ENCODE measurements around the gene SENP3. TPM values are rescaled to one million over a fixed set of nuclear protein-coding genes. Genes with fewer than 3 reads are reported as not detected.

Gene SENP3
- total and polyA plus RNA-seq, 7 donors = 24.0 to 90.5 (median 40.7) TPM

DNA sequence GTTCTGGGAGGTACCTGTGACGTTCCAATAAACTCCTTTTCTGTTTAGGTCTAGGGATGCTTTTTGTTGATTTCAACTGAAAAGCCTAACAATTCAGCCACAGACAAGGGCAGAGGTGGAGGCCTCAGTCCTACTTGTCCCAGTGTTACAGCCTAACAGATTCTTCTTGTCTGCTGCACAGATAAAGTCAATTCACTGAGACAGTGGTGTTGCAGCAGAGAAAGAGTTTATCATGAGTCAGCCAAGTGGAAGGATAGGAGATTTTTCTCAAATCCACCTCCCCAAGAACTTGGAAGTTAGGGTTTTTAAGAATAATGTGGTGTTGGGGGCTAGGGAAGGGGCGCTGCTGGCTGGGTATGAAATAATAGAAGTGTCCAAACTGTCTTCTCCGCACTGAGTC lies 23.7 kb upstream of the SENP3 start:
- no peaks in the 10 kb centered on the region for H3K4me1 ChIP-seq
- no peak for TF ChIP-seq CTCF (IDR thresholded peaks at IDR 0.05)
- no peaks in the 10 kb centered on the region for H3K36me3 ChIP-seq (ENCODE audit: insufficient read depth in 1 of 2, low read depth in 1 of 2)
- intact Hi-C loops (cut with DNase I) = no loop called here
- no peak overlapping the region for H3K27ac ChIP-seq
- no peaks in the 10 kb centered on the region for H3K27me3 ChIP-seq (ENCODE audit: insufficient read depth in 3 of 3, low read length in 2 of 3)
- ATAC-seq (no peak), DNase-seq (no peak)
- H3K9me3 ChIP-seq = no peaks in the 10 kb centered on the region
- H3K4me3 ChIP-seq = no peak overlapping the region
- WGBS, 3 donors = 72 to 89% (median 81%) methylated on average over 3 of the region's 3 CpGs

GRCh38 chr17:7538891-7539545 lies 22.7 kb upstream of the SENP3 start:
- H3K9me3 ChIP-seq = no peaks in the 10 kb centered on the region
- intact Hi-C loops (cut with DNase I) = no loop called here
- 63 to 71% (median 69%) methylated on average over 11 of the region's 11 CpGs for WGBS, 3 donors
- no peak overlapping the region for H3K27ac ChIP-seq
- DNase-seq (no peak), ATAC-seq (no peak)
- H3K4me1 ChIP-seq = no peaks in the 10 kb centered on the region
- TF ChIP-seq CTCF (IDR thresholded peaks at IDR 0.05) = no peak
- H3K4me3 ChIP-seq = no peak overlapping the region
- no peaks in the 10 kb centered on the region for H3K36me3 ChIP-seq (ENCODE audit: insufficient read depth in 1 of 2, low read depth in 1 of 2)
- H3K27me3 ChIP-seq (ENCODE audit: insufficient read depth in 3 of 3, low read length in 2 of 3) = no peaks in the 10 kb centered on the region

DNA sequence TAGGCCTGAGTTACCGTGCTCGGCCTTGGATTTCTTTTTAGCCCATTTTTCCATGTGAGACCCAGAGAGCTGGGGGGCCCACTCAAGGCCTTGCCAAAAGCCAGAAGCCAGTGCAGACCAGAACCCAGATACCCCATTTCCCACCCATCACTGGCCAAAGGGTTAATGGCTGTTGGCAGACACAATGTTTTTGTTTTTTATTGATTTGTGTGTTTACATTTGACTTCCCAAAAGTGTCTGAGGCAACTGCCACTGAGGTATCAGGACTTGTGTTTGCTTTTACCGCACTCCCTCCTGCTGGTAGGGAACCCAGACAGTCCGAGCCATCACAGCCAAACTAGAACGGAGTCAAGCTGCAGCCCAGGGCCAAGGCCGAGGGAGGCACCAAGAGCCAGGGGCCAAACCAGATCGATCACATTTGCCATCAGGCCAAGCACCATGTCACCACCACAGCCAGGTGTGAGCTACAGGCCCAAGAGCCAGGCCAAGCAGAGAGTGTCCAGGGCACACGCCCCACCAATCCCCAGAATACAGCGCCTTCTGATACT lies 20.6 kb upstream of the SENP3 start:
- H3K27ac ChIP-seq = no peak overlapping the region
- H3K4me1 ChIP-seq = no peaks in the 10 kb centered on the region
- no peaks in the 10 kb centered on the region for H3K27me3 ChIP-seq (ENCODE audit: insufficient read depth in 3 of 3, low read length in 2 of 3)
- no peak for TF ChIP-seq CTCF (IDR thresholded peaks at IDR 0.05)
- ATAC-seq (no peak), DNase-seq (no peak)
- H3K9me3 ChIP-seq = no peaks in the 10 kb centered on the region
- intact Hi-C loops (cut with DNase I) = no loop called here
- 90 to 94% (median 94%) methylated on average over 9 of the region's 9 CpGs for WGBS, 3 donors
- H3K36me3 ChIP-seq (ENCODE audit: insufficient read depth in 1 of 2, low read depth in 1 of 2) = no peaks in the 10 kb centered on the region
- no peak overlapping the region for H3K4me3 ChIP-seq

GRCh38 chr17:7544911-7545310 lies 16.8 kb upstream of the SENP3 start:
- intact Hi-C loops (cut with DNase I) = no loop called here
- H3K4me3 ChIP-seq = no peak overlapping the region
- TF ChIP-seq CTCF (IDR thresholded peaks at IDR 0.05) = no peak
- WGBS, 3 donors = 49 to 60% (median 54%) methylated on average over 6 of the region's 6 CpGs
- DNase-seq (no peak), ATAC-seq (no peak)
- H3K27ac ChIP-seq = no peak overlapping the region
- no peaks in the 10 kb centered on the region for H3K36me3 ChIP-seq (ENCODE audit: insufficient read depth in 1 of 2, low read depth in 1 of 2)
- H3K9me3 ChIP-seq = no peaks in the 10 kb centered on the region
- H3K4me1 ChIP-seq = no peaks in the 10 kb centered on the region
- H3K27me3 ChIP-seq (ENCODE audit: insufficient read depth in 3 of 3, low read length in 2 of 3) = no peaks in the 10 kb centered on the region

Measured in psoas muscle (tissue), 8 donors.